Keratinocyte (primary cell): ENCODE data around the gene EOGT. TPM values are rescaled to one million over a fixed set of nuclear protein-coding genes. Genes with fewer than 3 reads are reported as not detected.

Experiments used
- DNase-seq: peaks from one replicate; pipeline ENCODE4 v3.0.0-alpha.2; 2011; ENCODE audit warnings: low read depth, missing footprints, low spot score
- FAIRE-seq: peaks from 2 replicates; lab custom pipeline; 2011; peaks lifted over from hg19 to GRCh38; lab: Jason Lieb, UNC
- H2AFZ ChIP-seq: 2 replicates; pipeline ENCODE4 v1.6.0; 2012; ENCODE audit warnings: low read length, control low read depth, inconsistent platforms; ENCODE audit not compliant: control insufficient read depth
- H3K27ac ChIP-seq: 2 replicates; pipeline ENCODE4 v1.5.1; 2011; ENCODE audit warnings: low read length; ENCODE audit not compliant: control insufficient read depth, insufficient read depth
- H3K27me3 ChIP-seq: 3 replicates; pipeline ENCODE4 v1.6.0; 2011; ENCODE audit warnings: low read length; ENCODE audit not compliant: control insufficient read depth, insufficient read depth; ENCODE audit errors: extremely low read depth
- H3K36me3 ChIP-seq, 2 experiments: 2 replicates in 1 of 2; 3 replicates in 1 of 2; pipeline ENCODE4 v1.5.1; 2011; ENCODE audit warnings: low read length in 2 of 2, mild to moderate bottlenecking in 1 of 2; ENCODE audit not compliant: control insufficient read depth in 2 of 2, insufficient read depth in 2 of 2; ENCODE audit errors: extremely low read depth in 1 of 2
- H3K4me1 ChIP-seq: 3 replicates; pipeline ENCODE4 v1.5.1; 2011; ENCODE audit warnings: low read length; ENCODE audit not compliant: control insufficient read depth, insufficient read depth; ENCODE audit errors: extremely low read depth
- H3K4me2 ChIP-seq: 3 replicates; pipeline ENCODE4 v1.6.0; 2011; ENCODE audit warnings: low read depth, low read length; ENCODE audit not compliant: control insufficient read depth, insufficient read depth; ENCODE audit errors: extremely low read depth
- H3K4me3 ChIP-seq, 3 experiments: fragments of 200-600 bp in 1 of 3; sonication (generic) in 1 of 3; 2 replicates in 2 of 3; 3 replicates in 1 of 3; pipeline ENCODE4 v1.5.1; 2011 to 2016; ENCODE audit warnings: low read length in 3 of 3, mild to moderate bottlenecking in 3 of 3, control low read depth in 2 of 3, inconsistent platforms in 1 of 3, low read depth in 1 of 3, mixed read lengths in 1 of 3, mixed run types in 1 of 3, moderate library complexity in 1 of 3; ENCODE audit not compliant: control insufficient read depth in 2 of 3, insufficient read depth in 2 of 3; ENCODE audit errors: extremely low read depth in 1 of 3
- H3K79me2 ChIP-seq: 2 replicates; pipeline ENCODE4 v1.6.0; 2012; ENCODE audit warnings: low read length; ENCODE audit not compliant: control insufficient read depth, insufficient read depth
- H3K9ac ChIP-seq: 3 replicates; pipeline ENCODE4 v1.6.0; 2011; ENCODE audit warnings: low read length; ENCODE audit not compliant: control insufficient read depth, insufficient read depth; ENCODE audit errors: extremely low read depth
- H3K9me1 ChIP-seq: 3 replicates; pipeline ENCODE4 v1.6.0; 2011; ENCODE audit warnings: low read length; ENCODE audit not compliant: control insufficient read depth, insufficient read depth; ENCODE audit errors: extremely low read depth
- H3K9me3 ChIP-seq: 2 replicates; pipeline ENCODE4 v1.5.1; 2012; ENCODE audit warnings: low read depth, low read length; ENCODE audit not compliant: control insufficient read depth
- H4K20me1 ChIP-seq: 3 replicates; pipeline ENCODE4 v1.6.0; 2011; ENCODE audit warnings: low read length; ENCODE audit not compliant: control insufficient read depth, insufficient read depth; ENCODE audit errors: extremely low read depth
- EZH2 ChIP-seq: IDR thresholded peaks from one replicate; pipeline ENCODE4 v1.6.1; 2012; ENCODE audit warnings: inconsistent platforms, mild to moderate bottlenecking, low read length, moderate library complexity
- dilution Hi-C: fragments of 300-500 bp; cut with MboI; formaldehyde crosslinking; loops from one replicate; pipeline ENCODE4 v1.7.0; 2020; ENCODE audit warnings: low sequenced_read_pairs; ENCODE audit not compliant: extremely low pct_ligation_motif_present
- polyA plus RNA-seq, 5 experiments: library from polyadenylated mRNA; depleted of rRNA in 3 of 5; stranded (reverse) in 3 of 5; stranded (forward) in 1 of 5; unstranded in 1 of 5; fragments of >200 nt; gene quantifications; 1 replicate in 1 of 5; 2 replicates in 3 of 5; 3 replicates in 1 of 5; pipeline versions ENCODE4 v1.2.1 to v1.2.3, GENCODE V29; 2011 to 2012; ENCODE audit warnings: missing spikeins in 2 of 5, low read depth in 1 of 5, low replicate concordance in 1 of 5
- small RNA-seq, 3 experiments: library from RNA; depleted of rRNA; stranded (forward); fragments of <200 nt; gene quantifications; one replicate each; pipeline ENCODE3, GENCODE V24; 2012; ENCODE audit warnings: low read depth in 3 of 3, low replicate concordance in 1 of 3; ENCODE audit not compliant: insufficient read length in 3 of 3
- TF ChIP-seq, protein P1 (sequence below), 3 experiments: IDR thresholded peaks in 1 of 3; conservative IDR thresholded peaks in 1 of 3; optimal IDR thresholded peaks in 1 of 3; 2 replicates in 2 of 3; 3 replicates in 1 of 3; pipeline versions ENCODE3 to v1.5.1; 2011; ENCODE audit warnings: low read length in 3 of 3, mild to moderate bottlenecking in 3 of 3, moderate library complexity in 2 of 3, control low read depth in 1 of 3, inconsistent platforms in 1 of 3; ENCODE audit not compliant: insufficient read depth in 2 of 3; ENCODE audit errors: extremely low read depth in 1 of 3

The EOGT gene
- polyA plus RNA-seq, 1 donor (not counting 4 experiments of a cell fraction or from before 2014, with no cell fraction given) = 39.0 TPM

DNA sequence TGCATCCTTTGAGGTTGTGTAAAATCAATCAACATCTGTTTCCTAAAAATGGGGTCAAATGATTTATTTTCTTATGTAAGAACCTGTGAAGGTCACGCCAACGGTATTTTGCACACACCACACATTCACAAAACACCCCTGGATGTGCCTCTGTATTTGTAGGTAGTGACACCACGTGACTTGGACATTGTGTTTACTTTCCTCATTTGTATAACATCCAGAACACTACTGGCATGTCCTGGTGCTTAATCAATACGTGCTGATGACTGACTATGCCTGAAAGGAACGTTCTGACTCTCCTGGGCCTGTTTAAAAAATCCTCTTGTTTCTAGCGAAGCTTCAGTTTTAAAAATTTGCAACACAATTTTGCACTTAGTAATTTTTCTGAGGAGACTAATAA, 77.7 kb downstream of the EOGT start:
- no peak overlapping the region for H3K9ac ChIP-seq
- H3K4me3 ChIP-seq = no peak overlapping the region
- dilution Hi-C loops = no loop called here
- DNase-seq (no peak), FAIRE-seq (no peak)
- no peaks in the 10 kb centered on the region for H3K79me2 ChIP-seq
- H3K4me2 ChIP-seq = no peak overlapping the region
- H3K9me1 ChIP-seq = no peaks in the 10 kb centered on the region
- no peaks in the 10 kb centered on the region for H3K36me3 ChIP-seq
- H3K27ac ChIP-seq = no peak overlapping the region
- H3K9me3 ChIP-seq = no peaks in the 10 kb centered on the region
- H3K4me1 ChIP-seq = no peaks in the 10 kb centered on the region
- TF ChIP-seq, protein P1, sequence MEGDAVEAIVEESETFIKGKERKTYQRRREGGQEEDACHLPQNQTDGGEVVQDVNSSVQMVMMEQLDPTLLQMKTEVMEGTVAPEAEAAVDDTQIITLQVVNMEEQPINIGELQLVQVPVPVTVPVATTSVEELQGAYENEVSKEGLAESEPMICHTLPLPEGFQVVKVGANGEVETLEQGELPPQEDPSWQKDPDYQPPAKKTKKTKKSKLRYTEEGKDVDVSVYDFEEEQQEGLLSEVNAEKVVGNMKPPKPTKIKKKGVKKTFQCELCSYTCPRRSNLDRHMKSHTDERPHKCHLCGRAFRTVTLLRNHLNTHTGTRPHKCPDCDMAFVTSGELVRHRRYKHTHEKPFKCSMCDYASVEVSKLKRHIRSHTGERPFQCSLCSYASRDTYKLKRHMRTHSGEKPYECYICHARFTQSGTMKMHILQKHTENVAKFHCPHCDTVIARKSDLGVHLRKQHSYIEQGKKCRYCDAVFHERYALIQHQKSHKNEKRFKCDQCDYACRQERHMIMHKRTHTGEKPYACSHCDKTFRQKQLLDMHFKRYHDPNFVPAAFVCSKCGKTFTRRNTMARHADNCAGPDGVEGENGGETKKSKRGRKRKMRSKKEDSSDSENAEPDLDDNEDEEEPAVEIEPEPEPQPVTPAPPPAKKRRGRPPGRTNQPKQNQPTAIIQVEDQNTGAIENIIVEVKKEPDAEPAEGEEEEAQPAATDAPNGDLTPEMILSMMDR (optimal IDR thresholded peaks at IDR 0.05 in 1 of 3, IDR thresholded peaks at IDR 0.05 in 1 of 3, conservative IDR thresholded peaks at IDR 0.05 in 1 of 3; ENCODE audit: extremely low read depth in 1 of 3, insufficient read depth in 2 of 3, low read length in 3 of 3) = no peak
- no peak for TF ChIP-seq EZH2
- H3K27me3 ChIP-seq = peaks cover 27% of the 10 kb centered on the region
- H4K20me1 ChIP-seq = no peaks in the 10 kb centered on the region
- no peak overlapping the region for H2AFZ ChIP-seq

DNA sequence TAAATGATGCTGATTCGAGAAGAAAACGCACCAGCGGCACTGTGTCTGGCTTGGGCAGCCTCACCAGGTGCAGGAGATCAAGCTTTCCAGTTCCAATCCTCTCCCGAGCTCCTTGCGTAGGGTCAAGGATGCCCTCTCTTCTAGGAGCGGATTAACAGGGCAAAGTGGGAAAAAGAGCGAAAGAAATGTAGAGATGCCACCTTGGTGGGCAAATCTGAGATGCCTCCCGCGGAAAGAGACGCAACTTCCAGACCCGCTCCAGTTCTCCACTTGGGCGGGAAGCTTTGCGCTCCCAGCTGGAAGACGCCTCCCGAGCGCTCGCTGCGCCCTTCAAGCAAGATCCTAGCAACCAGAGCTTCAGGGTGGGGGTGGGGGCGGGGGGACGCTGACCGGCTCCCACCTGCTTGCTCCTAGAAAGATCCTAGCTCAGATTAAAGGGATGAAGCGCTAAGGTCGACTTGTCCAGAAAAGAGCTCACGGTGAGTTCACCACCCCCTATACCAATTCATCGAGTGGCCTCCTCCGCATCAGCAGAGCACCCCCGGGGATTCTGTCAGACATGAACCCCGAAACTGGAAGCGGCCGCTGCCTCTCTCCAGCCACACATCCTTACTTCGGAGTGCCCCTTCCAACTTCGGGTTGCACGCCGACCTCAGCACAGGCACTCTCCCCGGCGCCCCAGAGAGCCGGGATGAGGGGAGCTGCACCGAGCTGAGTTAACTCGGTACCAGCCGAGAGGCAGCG, 81.9 kb downstream of the EOGT start:
- Histone ChIP-seq H3K9me3 (no peaks in the 10 kb centered on the region), H4K20me1 (no peaks in the 10 kb centered on the region), H3K79me2 (no peaks in the 10 kb centered on the region), H3K9me1 (no peaks in the 10 kb centered on the region), H3K27me3 (peaks cover 34% of the 10 kb centered on the region), H2AFZ (no peak overlapping the region), H3K4me1 (no peaks in the 10 kb centered on the region), H3K4me3 (no peak overlapping the region), H3K36me3 (no peaks in the 10 kb centered on the region), H3K27ac (no peak overlapping the region), H3K4me2 (no peak overlapping the region), H3K9ac (no peak overlapping the region)
- FAIRE-seq (no peak), DNase-seq (no peak)
- dilution Hi-C loops = no loop called here
- TF ChIP-seq, protein P1 (optimal IDR thresholded peaks at IDR 0.05 in 1 of 3, IDR thresholded peaks at IDR 0.05 in 1 of 3, conservative IDR thresholded peaks at IDR 0.05 in 1 of 3; ENCODE audit: extremely low read depth in 1 of 3, insufficient read depth in 2 of 3, low read length in 3 of 3) = no peak
- TF ChIP-seq EZH2 = peak; percentile 92

Small RNAs within 50 kb of the gene (small RNA-seq; reads per million reads assigned to genes)
- gene MIR3136 = 0 to 3.0 (median 0.75) reads per million in 3 experiments

Other genes with a start within 250 kb of the EOGT start
- not detected in 3 replicates for gene TAFA4, start 81.1 kb downstream of the EOGT start, polyA plus RNA-seq
- 8.5 to 13.7 TPM (median 9.6 TPM) in 3 replicates for gene TMF1, start 38.6 kb upstream of the EOGT start, polyA plus RNA-seq
- gene UBA3, start 66.7 kb upstream of the EOGT start, polyA plus RNA-seq = 72.0 to 125 TPM (median 81.7 TPM) in 3 replicates
- gene ARL6IP5, start 71.3 kb upstream of the EOGT start, polyA plus RNA-seq = 87.2 to 113 TPM (median 112 TPM) in 3 replicates
- gene LMOD3, start 108.9 kb upstream of the EOGT start, polyA plus RNA-seq = not detected in 3 replicates